Measurements from ENCODE around the gene SRPK2.
"Not testable (repeated sequence)": the region's sequence is repeated elsewhere in the genome, so short reads cannot be mapped to it uniquely, and the experiment has no call there.

SRPK2 gene

GRCh38 chr7:105369944-105370343 lies 18.8 kb downstream of the SRPK2 start:
- no peak for DNase-seq

GRCh38 chr7:105367458-105367857 lies 21.3 kb downstream of the SRPK2 start:
- no peak for DNase-seq

GRCh38 chr7:105365541-105366534 lies 22.9 kb downstream of the SRPK2 start:
- DNase-seq: no peak

- no peak for DNase-seq
These were observed 24.0 kb downstream of the SRPK2 start for GRCh38 chr7:105364684-105365083.

GRCh38 chr7:105363657-105364056 lies 25.1 kb downstream of the SRPK2 start:
- DNase-seq: not testable (repeated sequence)

- not testable (repeated sequence) for DNase-seq
These were observed 26.0 kb downstream of the SRPK2 start for GRCh38 chr7:105362685-105363084.

GRCh38 chr7:105361995-105362394 lies 26.7 kb downstream of the SRPK2 start:
- DNase-seq: not testable (repeated sequence)

DNA sequence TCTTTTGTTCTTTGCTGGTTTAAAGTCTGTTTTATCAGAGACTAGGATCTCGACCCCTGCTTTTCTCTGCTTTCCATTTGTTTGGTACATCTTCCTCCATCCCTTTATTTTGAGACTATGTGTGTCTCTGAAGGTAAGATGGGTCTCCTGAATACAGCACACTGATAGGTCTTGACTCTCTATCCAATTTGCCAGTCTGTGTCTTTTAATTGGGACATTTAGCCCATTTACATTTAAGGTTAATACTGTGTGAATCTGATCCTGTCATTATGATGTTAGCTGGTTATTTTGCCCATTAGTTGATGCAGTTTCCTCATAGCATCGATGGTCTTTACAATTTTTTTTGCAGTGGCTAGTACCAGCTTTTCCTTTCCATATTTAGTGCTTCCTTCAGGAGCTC lies 28.6 kb downstream of the SRPK2 start:
- DNase-seq: not testable (repeated sequence)

GRCh38 chr7:105355701-105356100 lies 33.0 kb downstream of the SRPK2 start:
- DNase-seq: no peak

DNA sequence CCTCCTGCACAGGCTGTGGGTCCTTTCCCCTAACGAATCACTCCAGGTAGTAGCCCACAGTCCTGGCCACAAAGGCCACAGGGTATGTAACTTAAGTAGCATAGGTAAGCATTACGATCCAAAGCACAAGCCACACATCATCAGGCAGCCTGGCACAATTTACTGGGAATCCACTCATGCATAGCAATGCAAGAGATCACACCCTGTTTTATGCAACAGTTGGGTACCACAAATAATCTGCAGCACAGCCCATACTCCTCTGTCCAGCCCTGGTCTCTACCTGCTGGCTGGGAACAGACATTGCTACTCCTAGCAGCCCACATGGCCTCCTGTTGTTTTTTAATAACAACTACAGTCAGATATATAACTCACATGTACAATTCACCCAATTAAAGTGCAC lies 34.3 kb downstream of the SRPK2 start:
- DNase-seq: no peak

GRCh38 chr7:105353752-105354328 lies 34.9 kb downstream of the SRPK2 start:
- DNase-seq: peak in 1 of 3 donors; percentile 32

DNA sequence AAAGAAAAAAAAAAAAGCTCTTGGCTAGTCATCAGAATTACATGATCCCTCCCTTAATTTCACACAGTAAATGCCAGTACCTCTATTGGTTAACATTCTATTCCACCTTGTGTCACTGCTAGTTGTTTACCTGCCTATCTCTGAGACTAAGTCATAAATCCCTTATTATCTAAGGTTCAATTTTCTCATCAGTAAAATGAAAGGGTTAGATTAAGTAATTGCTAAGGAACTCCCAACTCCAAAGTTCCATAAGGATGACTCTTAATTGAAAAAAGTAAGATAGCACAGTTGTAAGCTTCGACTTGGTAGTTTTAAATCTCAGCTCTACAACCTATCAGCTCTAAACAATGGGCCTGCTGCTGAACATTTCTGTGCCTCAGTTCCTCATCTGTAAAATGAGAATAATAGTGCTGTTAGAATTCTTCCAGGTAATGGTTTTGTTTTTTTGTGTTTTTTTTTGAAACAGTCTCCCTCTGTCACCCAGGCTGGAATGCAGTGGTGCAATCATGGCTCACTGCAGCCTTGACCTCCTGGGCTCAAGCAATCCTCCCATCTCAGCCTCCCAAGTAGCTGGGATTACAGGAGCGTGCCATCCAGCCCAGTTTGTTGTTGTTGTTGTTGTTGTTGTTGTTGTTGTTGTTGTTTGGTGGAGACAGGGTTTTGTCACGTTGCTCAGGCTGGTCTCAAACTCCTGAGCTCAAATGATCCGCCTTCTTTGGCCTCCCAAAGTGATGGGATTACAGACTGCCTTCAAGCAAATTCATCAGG lies 35.6 kb downstream of the SRPK2 start:
- no peak for DNase-seq

GRCh38 chr7:105352018-105352612 lies 36.6 kb downstream of the SRPK2 start:
- peak; percentile 74 to 80 (median 75) for DNase-seq

DNA sequence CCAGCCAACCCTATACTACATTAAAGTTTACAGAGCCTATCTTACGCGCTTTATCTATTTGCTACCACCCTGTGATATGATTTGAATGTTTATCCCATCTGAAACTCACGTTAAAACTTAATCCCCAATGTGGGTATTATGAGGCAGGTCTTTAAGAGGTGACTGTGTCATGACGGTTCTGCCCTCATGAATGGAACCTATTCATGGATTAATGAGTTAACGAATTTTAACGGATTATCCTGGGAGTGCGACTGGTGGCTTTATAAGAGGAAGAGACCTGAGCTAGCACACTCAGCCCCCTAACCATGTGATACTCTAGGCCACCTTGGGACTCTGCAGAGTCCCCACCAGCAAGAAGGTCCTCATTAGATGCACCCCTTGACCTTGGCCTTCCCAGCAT lies 37.8 kb downstream of the SRPK2 start:
- DNase-seq: no peak

DNA sequence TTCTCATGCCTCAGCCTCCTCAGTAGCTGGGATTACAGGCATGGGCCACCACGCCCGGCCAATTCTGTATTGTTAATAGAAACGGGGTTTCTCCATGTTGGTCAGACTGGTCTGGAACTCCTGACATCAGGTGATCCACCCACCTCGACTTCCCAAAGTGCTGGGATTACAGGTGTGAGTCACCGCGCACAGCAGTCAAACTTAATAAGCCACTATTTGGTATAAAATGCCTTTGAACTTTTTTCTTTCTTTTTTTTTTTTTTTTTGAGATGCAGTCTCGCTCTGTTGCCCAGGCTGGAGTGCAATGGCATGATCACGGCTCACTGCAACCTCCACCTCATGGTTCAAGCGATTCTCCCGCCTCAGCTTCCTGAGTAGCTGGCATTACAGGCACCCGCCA lies 40.5 kb downstream of the SRPK2 start:
- not testable (repeated sequence) for DNase-seq

- DNase-seq: peak in 2 of 3 donors; percentile 10 to 46
These were observed 42.0 kb downstream of the SRPK2 start for GRCh38 chr7:105346593-105347322.

GRCh38 chr7:105346138-105346537 lies 42.6 kb downstream of the SRPK2 start:
- DNase-seq: no peak

DNA sequence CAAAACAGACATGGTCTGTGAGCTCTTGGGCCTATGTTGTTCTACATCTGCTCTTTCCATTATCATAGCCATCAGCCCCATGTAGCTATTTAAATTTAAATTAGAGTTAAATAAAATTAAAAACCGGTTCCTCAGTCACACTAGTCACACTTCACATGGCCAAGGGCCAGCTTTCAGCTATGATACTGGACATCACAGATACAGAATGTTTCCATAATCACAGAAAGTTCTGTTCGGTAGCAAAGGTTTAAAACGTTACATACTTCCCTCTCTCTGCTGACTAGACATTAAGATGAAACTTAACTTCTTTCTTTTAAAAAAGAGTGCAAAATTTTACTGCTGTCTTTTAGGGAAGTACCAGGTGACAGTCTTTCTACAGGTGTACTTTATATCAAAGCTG lies 43.0 kb downstream of the SRPK2 start:
- no peak for DNase-seq

DNA sequence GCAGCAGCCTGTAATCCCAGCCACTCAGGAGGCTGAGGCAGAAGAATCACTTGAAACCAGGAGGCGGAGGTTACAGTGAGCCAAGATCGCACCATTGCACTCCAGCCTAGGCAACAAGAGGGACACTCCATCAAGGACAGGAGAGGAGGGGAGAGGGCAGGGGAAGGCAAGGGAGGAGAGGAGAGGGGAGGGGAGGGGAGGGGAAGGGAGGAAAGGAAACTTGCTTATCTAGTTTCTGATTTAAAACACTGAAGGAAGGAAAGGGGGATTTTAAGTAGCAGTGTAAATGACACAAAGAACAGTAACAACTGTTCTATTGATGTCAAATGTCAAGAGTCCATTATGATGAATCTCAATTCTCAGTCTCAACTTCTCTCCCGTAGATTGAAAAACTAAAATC lies 43.7 kb downstream of the SRPK2 start:
- peak in 2 of 3 donors; percentile 41 to 43 for DNase-seq

GRCh38 chr7:105339404-105340323 lies 49.1 kb downstream of the SRPK2 start:
- no peak for DNase-seq

DNA sequence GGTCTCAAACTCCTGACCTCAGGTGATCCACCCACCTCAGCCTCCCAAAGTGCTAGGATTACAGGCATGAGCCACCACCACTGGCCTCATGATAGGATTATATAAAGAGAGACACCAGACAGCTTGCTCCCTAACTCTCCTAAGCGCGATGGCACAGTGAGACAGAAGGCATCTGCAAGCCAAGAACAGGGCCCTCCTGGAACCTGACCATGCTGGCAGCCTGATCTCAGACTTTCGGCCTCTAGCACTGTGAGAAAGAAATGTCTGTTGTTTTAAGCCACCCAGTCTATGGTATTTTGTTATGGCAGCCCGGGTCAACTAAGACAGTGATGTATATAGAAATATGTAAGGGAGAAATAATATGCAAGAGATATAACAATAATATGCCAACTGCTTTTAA lies 51.2 kb downstream of the SRPK2 start:
- no peak for DNase-seq

All from suppressor macrophage treated with lipopolysaccharide for 1 hour (primary cell).